ENCODE measurements around the gene CEP104. TPM values are rescaled to one million over a fixed set of nuclear protein-coding genes. Genes with fewer than 3 reads are reported as not detected.

Gene CEP104

Small RNAs within 50 kb of the gene (small RNA-seq; reads per million reads assigned to genes)
- not detected for gene RN7SL574P (ENCODE audit: insufficient read depth)

Data from neuronal stem cell (in vitro differentiated cells).